Ovary (tissue), 9 donors: Measurements from ENCODE around the gene THRB. TPM values are rescaled to one million over a fixed set of nuclear protein-coding genes. Genes with fewer than 3 reads are reported as not detected.

Experiments used
- DNase-seq, 5 donors: peaks; one replicate each; pipeline ENCODE4 v3.0.0-alpha.2; 2019 to 2020
- H3K27ac ChIP-seq, 2 donors: fragments of 200-600 bp; one replicate each; pipeline versions ENCODE4 v1.5.1 to v1.8.0; 2019 to 2022
- H3K27me3 ChIP-seq: fragments of 200-600 bp; one replicate; pipeline ENCODE4 v1.8.0; 2022
- H3K36me3 ChIP-seq: fragments of 200-600 bp; sonication (generic); one replicate; pipeline ENCODE4 v1.5.1; 2019
- H3K4me1 ChIP-seq: one replicate; pipeline ENCODE4 v1.8.1; 2013; ENCODE audit warnings: mild to moderate bottlenecking, moderate library complexity; ENCODE audit not compliant: insufficient read depth
- H3K4me3 ChIP-seq: fragments of 200-600 bp; sonication (generic); one replicate; pipeline ENCODE4 v1.5.1; 2017
- H3K9me3 ChIP-seq, 2 donors: fragments of 200-600 bp in 1 of 2; sonication (generic) in 1 of 2; one replicate each; pipeline versions ENCODE4 v1.5.1 to v1.8.1; 2013 to 2019; ENCODE audit warnings: mild to moderate bottlenecking in 1 of 2, moderate library complexity in 1 of 2
- CTCF ChIP-seq, 3 donors: fragments of 450-650 bp in 2 of 3; fragments of 200-600 bp in 1 of 3; IDR thresholded peaks; one replicate each; pipeline versions ENCODE4 v1.5.1 to v1.8.0; 2016 to 2022; ENCODE audit warnings: antibody characterized with exemption in 3 of 3, mild to moderate bottlenecking in 1 of 3
- EP300 ChIP-seq: sonication (generic); formaldehyde crosslinking; IDR thresholded peaks from one replicate; pipeline ENCODE4 v1.6.1; 2017; ENCODE audit warnings: antibody characterized with exemption
- POLR2A ChIP-seq: fragments of 450-650 bp; IDR thresholded peaks from one replicate; pipeline ENCODE4 v1.6.1; 2017; ENCODE audit warnings: antibody characterized with exemption, mild to moderate bottlenecking, moderate library complexity
- WGBS, 3 donors: extraction: QIAGEN DNeasy Blood & Tissue Kit in 1 of 3; methylation state at CpG; one replicate each; pipeline versions ENCODE4 v1.1.5 to v1.1.7; 2013 to 2017; 5-methylcytosine and 5-hydroxymethylcytosine counted together
- intact Hi-C, 4 donors: fragments of 100-400 bp; cut with DNase I; formaldehyde crosslinking; loops; one replicate each; pipeline versions ENCODE4 v1.11.0 to v1.15.1; 2022 to 2023
- polyA plus RNA-seq, 2 donors: library from polyadenylated mRNA; stranded (reverse); fragments of 200-250 nt in 1 of 2; fragments of 350-450 nt in 1 of 2; fragmentation: Illumina TruSeq in 1 of 2; extraction: RNeasy Lipid Tissue Mini Kit (QIAGEN cat#74804) in 1 of 2; gene quantifications; one replicate each; pipeline ENCODE4 v1.2.3, GENCODE V29; 2013 to 2014
- total RNA-seq, 7 donors: library from RNA; depleted of rRNA in 2 of 7; stranded (reverse); fragments of >200 nt in 2 of 7; fragmentation: NEBNext Ultra II Directional in 3 of 7; extraction: Animal tissue kit (Norgen Biotek cat#: 25700) in 3 of 7; gene quantifications; one replicate each; pipeline versions ENCODE4 v1.1.0 to v1.2.4, GENCODE V29; 2016 to 2023
- donor health status: DM: no; HTN: no; CAD: no; lungs with moderate emphysema.
- donor health status: DM: no; HTN: no; CAD: no.
- donor health status: Bipolar disorder and iron deficiency.
- donor health status: DM: yes; HTN: yes; CAD: no.
- donor health status: DM: no; HTN: no; CAD: no.
- donor health status: DM: yes; HTN: yes; CAD: no.

Gene THRB
- total and polyA plus RNA-seq, 9 donors, result 0.91 to 6.5 (median 3.2) TPM

- peaks cover 7% of the 10 kb centered on the region for H3K4me1 ChIP-seq
Observed at GRCh38 chr3:24211381-24211780, 283.3 kb downstream of the THRB start.

GRCh38 chr3:24202071-24202470 lies 292.6 kb downstream of the THRB start:
- 75 to 80% (median 79%) methylated on average over 2 of the region's 2 CpGs for WGBS, 3 donors
- Histone ChIP-seq H3K27me3 (no peaks in the 10 kb centered on the region), H3K4me1 (no peaks in the 10 kb centered on the region), H3K9me3 (no peaks in the 10 kb centered on the region), H3K36me3 (no peaks in the 10 kb centered on the region), H3K4me3 (no peak overlapping the region), H3K27ac (no peak overlapping the region)
- TF ChIP-seq POLR2A (no peak), CTCF (IDR thresholded peaks at IDR 0.05) (no peak), EP300 (no peak)
- no peak for DNase-seq
- intact Hi-C loops, result no loop called here

More at GRCh38 chr3:24211381-24211780, 283.3 kb downstream of the THRB start:
- Histone ChIP-seq H3K27me3 (no peaks in the 10 kb centered on the region), H3K36me3 (no peaks in the 10 kb centered on the region), H3K4me3 (no peak overlapping the region), H3K9me3 (no peaks in the 10 kb centered on the region), H3K27ac (no peak overlapping the region)
- intact Hi-C loops, result no loop called here
- WGBS, 3 donors, result 80 to 88% (median 82%) methylated on average over 3 of the region's 3 CpGs
- TF ChIP-seq EP300 (no peak), POLR2A (no peak), CTCF (IDR thresholded peaks at IDR 0.05) (no peak)
- no peak for DNase-seq

GRCh38 chr3:24201301-24201700 lies 293.3 kb downstream of the THRB start:
- no peaks in the 10 kb centered on the region for H3K4me1 ChIP-seq
- intact Hi-C loops, result no loop called here
- 95 to 100% (median 96%) methylated on average over 1 of the region's 1 CpG for WGBS, 3 donors
- no peaks in the 10 kb centered on the region for H3K36me3 ChIP-seq
- no peaks in the 10 kb centered on the region for H3K9me3 ChIP-seq
- no peak for DNase-seq
- no peak overlapping the region for H3K4me3 ChIP-seq
- H3K27ac ChIP-seq, result no peak overlapping the region
- TF ChIP-seq POLR2A (no peak), EP300 (no peak), CTCF (IDR thresholded peaks at IDR 0.05) (no peak)
- no peaks in the 10 kb centered on the region for H3K27me3 ChIP-seq

GRCh38 chr3:24199775-24200247 lies 294.8 kb downstream of the THRB start:
- no peak overlapping the region for H3K27ac ChIP-seq
- intact Hi-C loops, result no loop called here
- H3K4me1 ChIP-seq, result no peaks in the 10 kb centered on the region
- TF ChIP-seq EP300 (no peak), CTCF (IDR thresholded peaks at IDR 0.05) (no peak), POLR2A (no peak)
- no peak for DNase-seq
- 45 to 61% (median 55%) methylated on average over 5 of the region's 5 CpGs for WGBS, 3 donors
- no peaks in the 10 kb centered on the region for H3K9me3 ChIP-seq
- H3K4me3 ChIP-seq, result no peak overlapping the region
- H3K36me3 ChIP-seq, result no peaks in the 10 kb centered on the region
- H3K27me3 ChIP-seq, result no peaks in the 10 kb centered on the region
